ENCODE data around the gene MERTK.

The MERTK gene

GRCh38 chr2:111981666-111982065 lies 83.3 kb downstream of the MERTK start:
- DNase-seq: no peak

GRCh38 chr2:111982822-111983221 lies 84.4 kb downstream of the MERTK start:
- peak; percentile 78 for DNase-seq

- no peak for DNase-seq
These were observed 85.2 kb downstream of the MERTK start for GRCh38 chr2:111983478-111984212.

- DNase-seq: no peak
These were observed 85.8 kb downstream of the MERTK start for GRCh38 chr2:111984213-111984604.

GRCh38 chr2:111985514-111985913 lies 87.1 kb downstream of the MERTK start:
- DNase-seq: no peak

GRCh38 chr2:111986116-111986900 lies 87.9 kb downstream of the MERTK start:
- no peak for DNase-seq

GRCh38 chr2:111990375-111990774 lies 92.0 kb downstream of the MERTK start:
- DNase-seq: no peak

- no peak for DNase-seq
These were observed 92.4 kb downstream of the MERTK start for GRCh38 chr2:111990856-111991255.

- DNase-seq: no peak
These were observed 95.6 kb downstream of the MERTK start for GRCh38 chr2:111994042-111994441.

- no peak for DNase-seq
These were observed 96.7 kb downstream of the MERTK start for GRCh38 chr2:111995148-111995547.

- no peak for DNase-seq
These were observed 101.4 kb downstream of the MERTK start for GRCh38 chr2:111999809-112000208.

- DNase-seq: no peak
These were observed 102.2 kb downstream of the MERTK start for GRCh38 chr2:112000399-112001135.

GRCh38 chr2:112001136-112001715 lies 102.8 kb downstream of the MERTK start:
- DNase-seq: no peak

- DNase-seq: no peak
These were observed 103.5 kb downstream of the MERTK start for GRCh38 chr2:112001942-112002341.

GRCh38 chr2:112003576-112004252 lies 105.3 kb downstream of the MERTK start:
- DNase-seq: no peak

GRCh38 chr2:112004253-112004645 lies 105.8 kb downstream of the MERTK start:
- no peak for DNase-seq

- DNase-seq: no peak
These were observed 107.1 kb downstream of the MERTK start for GRCh38 chr2:112005406-112006075.

- no peak for DNase-seq
These were observed 107.6 kb downstream of the MERTK start for GRCh38 chr2:112006076-112006410.

- no peak for DNase-seq
These were observed 109.1 kb downstream of the MERTK start for GRCh38 chr2:112007493-112007892.

- DNase-seq: no peak
These were observed 110.6 kb downstream of the MERTK start for GRCh38 chr2:112008910-112009485.

GRCh38 chr2:112010751-112011150 lies 112.3 kb downstream of the MERTK start:
- no peak for DNase-seq

- DNase-seq: no peak
These were observed 114.1 kb downstream of the MERTK start for GRCh38 chr2:112012556-112012955.

Data from activated CD4-positive, alpha-beta T cell treated with anti-CD3 and anti-CD28 coated beads, Interleukin-2, Interleukin-6, amounts not matched to agents 100 ng/mL and 50 ng/mL, durations not matched to agents 16 hours and 8 hours (primary cell).